Measurements from ENCODE around the gene UPF3A.

The UPF3A gene

DNA sequence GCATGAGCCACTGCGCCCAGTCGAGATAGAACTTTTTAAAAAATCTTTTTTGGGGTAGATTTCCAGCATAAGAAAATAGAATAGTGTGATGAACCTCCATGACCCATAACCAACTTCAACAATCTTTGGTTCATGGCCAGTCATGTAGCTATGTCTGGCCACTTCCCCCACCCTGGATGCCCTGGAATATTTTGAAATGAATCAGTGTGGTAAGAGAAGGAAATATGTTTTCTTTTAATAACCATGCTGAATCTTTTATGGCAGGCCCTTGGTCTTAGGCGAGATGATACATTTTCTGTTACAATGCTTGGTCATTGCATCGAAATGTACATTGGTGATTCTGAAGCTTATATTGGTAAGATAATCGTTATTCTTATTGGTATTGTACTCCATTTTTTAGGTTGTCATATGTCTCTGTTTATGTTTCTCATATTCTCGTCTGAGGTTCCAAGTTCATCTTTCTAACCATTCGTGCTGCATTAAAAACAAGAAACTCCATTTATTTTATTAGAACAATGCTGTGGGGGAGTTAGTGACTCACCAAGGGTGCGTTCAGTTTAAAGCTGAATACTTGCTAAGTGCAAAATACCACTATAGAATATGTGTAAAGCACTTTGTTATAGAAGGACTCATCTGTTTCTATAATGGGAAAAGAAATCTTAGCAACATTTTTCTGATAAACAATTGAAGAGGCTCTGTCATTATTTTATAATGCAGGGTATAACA lies 16.4 kb upstream of the UPF3A start:
- no peak for DNase-seq

DNA sequence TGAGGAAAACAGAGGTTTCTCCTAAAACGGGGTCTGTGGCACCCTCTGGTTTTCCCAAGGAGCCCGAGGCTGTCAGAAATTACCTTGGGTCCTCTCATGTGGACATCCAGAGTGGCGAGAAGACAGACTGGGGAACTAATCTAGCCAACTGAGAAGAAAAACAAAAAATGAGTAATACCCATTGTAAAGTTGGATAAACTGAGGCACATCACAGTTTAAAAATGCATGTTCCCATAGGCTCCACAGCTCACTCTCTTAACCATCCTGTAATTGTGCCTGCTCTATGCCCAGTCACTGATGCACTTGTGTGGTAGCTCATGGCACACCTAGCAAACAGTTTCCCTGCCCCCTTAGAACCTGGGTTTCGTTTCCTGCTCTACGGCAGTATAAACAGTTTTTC lies 15.2 kb upstream of the UPF3A start:
- DNase-seq, result no peak

DNA sequence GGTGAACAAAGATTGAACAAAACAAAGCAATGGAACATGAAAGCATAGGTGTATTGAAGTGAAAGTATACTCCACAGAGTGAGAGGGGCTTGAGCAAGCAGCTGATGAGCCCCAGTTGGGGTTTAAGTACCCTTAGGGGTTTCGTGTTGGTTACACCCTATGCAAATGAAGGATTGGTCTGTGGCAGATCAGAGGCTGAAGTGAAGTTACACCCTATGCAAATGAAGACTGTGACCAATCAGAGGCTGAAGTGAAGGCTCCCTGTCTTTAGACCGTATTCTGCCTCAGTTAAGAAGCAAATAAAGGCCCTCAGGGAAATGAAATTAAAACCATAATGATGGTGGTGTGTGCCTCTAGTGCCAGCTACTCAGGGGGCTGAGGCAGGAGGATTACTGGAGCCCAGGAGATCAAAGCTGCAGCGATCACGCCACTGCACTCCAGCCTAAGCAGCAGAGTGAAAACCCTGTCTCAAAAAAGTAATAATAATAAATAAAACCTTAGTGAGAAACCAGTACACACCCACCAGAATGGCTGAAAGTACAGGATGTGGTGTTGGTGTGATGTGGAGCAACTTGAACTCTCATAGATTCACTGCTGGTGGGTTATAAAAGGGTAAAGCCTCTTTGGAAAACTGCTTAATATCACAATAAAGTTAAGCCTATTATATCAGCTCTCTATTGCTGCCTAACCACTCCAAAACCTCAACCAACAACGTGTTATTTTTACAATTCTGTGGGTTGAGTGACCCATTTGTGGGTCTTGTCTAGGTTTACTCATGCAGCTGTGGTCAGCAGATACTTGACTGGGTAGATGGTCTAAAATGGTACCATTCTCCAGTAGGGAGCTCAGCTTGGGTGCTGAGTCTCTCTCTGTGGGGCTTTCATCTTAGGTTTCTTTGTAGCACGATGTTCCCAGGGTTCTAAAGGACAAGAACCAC lies 12.8 kb upstream of the UPF3A start:
- no peak for DNase-seq

DNA sequence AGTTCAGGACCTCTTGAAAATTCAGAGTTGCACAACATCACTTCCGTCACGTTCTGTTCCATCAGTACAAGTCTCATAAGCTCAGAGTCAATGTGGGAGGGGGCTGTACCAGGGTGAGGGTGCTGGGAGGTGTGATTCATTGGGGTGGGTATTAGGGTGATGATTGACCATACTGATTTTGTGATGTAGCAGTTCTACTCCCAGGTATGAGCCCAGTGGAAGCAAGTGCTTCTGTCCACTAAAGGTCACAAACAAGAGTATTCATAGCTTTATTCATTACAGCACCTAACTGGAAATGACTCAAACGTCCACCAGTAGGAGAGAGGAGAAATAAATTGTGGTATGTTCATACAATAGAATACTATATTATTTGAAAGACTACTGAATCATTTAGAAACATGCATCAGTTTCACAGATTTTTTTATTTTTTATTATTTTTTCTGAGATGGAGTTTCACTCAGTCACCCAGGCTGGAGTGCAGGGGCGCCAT lies 12.1 kb upstream of the UPF3A start:
- DNase-seq, result no peak

DNA sequence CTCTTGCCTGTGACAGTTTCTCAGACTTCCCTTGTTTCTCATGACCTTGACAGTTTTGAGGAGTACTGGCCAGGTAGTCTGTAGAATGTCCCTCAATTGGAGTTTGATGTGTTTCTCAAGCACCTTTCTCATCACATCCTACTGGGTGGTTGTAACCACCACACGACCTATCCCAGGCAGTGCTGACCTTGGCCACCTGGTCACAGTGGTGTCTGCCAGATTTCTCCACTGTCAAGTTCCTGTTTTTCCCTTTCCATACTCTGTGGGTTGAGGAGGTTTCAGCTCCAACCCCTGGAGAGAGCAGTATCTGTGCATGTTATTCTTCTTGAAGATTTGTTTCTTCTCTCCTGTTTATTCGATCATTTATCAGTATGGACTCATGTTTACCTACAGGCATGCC lies 8.4 kb upstream of the UPF3A start:
- DNase-seq, result no peak

DNA sequence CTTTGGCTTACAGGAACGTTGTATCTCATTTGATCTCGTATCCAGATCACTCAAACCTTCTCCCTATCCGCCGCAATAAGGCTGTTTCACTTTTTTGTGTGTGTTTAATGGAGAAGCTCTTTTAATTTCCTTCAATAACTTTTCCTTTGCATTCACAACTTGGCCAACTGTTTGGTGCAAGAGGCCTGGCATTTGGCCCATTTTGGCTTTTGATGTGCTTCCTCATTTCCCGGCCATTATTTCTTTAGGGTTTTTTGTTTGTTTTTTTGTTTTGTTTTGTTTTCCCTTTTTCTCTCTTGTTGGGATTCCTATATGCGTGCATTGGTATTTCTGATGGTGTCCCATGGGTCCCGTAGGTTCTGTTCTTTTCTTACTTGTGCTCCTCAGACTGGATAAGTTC lies 6.1 kb upstream of the UPF3A start:
- no peak for DNase-seq

DNA sequence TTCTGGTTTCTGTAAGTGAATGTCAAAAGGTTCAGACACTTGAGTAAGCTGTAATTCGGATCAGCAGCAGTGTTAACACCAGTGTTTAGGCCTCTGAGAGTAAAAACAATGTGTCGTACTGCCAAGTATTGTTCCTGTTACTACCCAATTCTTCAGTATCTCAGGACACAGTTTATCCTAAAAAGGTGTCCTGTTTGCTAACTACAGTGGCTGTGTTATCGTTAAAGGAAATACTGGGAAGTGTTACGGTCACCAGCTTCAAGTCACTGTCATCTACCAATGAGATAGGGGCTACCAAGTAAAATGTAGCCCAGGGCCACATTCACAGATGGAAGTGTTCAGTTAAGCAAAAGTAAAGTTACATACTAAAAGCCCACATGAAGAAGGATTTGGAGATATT lies 2.3 kb upstream of the UPF3A start:
- no peak for DNase-seq

DNA sequence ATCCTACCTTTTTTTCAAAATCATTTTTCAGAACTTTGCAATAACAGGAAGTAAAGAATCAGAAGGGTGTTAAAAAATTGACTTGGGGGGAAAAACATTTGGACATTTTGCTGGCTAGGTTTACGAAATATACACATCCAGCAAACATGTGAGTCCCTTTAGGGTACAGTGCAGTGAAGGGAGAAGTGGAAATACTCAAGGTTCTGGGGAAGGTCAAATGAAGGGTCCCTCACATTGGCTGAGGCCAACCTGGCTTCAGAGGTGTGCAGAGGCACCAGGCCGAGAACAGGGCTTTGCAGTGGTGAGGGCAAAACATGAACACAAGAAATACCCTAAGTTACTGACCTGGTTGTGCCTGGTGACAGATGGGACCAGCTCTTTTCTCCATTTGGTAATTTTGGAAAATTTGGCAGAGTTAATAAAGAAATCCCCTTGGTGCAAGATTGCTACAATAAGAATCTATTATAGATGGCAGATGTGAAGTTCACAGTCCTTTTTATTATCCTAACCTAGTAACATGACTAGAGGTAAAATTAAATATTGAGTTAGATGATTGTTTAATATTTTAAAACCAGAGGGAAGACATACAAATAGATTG lies 1.5 kb upstream of the UPF3A start:
- no peak for DNase-seq

DNA sequence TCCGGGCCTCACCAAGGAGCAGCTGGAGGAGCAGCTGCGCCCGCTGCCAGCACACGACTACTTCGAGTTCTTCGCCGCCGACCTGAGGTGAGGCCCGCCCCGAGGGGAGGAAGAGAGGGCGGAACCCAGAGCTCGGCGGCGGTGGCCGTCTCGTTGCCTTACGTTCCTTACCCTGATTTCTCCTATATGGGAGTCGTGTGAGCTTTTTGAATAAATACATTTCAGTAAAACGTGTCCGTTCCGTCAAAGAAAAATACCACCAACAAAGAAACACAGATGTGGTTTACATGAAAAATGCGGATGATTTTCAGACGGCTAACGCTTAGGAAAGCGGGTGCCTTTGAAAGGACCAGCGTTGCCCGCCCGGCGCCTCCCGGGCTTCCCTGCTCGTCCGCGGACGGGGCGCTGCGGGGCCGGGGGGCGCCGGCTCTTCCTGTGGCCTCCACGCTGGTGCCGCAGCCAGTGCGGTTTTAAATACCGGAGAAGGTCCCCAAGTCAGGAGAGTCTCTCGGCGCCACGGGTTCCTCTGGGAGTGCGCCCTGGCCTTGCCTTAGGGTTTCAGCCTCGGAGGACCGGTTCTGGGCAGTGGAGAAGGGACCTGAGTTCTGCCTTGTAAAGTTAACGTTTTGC lies 755 bp downstream of the UPF3A start:
- peak in 3 of 4 experiments; percentile 63 to 78 (median 72) for DNase-seq

DNA sequence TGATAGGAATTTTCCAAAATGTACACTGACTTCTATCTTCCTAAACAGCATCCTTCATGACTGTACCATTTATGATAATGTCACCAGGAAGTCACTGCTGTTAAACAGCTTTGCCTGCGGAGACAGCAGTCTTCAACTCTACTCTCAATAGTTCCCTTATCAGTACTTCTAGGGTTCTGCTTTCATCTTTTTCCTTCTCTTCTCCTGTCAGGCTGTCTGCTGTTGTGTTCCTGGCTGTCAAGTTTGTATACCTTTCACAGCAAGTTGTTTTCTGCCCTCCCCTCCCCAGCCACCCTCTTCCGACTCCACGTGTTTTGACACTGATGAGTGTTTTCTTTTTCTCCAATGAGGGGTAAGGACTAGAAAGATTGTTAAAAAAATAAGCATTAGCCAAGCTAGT lies 2.2 kb downstream of the UPF3A start:
- no peak for DNase-seq

DNA sequence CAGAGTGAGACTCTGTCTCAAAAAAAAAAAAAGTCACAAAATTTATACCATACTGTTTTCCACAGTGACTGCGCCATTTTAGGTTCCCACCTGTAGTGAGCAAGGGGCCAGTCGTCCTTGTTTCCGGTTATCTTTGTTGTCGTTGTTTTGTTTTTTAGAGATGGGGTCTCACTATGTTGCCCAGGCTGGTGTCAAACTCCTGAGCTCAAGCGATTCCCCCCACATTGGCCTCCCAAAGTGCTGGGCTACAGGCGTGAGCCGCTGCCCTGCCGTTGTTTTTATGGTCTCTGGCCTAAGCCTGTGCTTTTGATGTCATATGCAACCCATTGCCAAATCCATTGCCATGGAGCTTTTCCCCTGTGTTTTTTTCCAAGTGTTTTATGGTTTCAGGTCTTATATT lies 3.3 kb downstream of the UPF3A start:
- DNase-seq, result no peak

DNA sequence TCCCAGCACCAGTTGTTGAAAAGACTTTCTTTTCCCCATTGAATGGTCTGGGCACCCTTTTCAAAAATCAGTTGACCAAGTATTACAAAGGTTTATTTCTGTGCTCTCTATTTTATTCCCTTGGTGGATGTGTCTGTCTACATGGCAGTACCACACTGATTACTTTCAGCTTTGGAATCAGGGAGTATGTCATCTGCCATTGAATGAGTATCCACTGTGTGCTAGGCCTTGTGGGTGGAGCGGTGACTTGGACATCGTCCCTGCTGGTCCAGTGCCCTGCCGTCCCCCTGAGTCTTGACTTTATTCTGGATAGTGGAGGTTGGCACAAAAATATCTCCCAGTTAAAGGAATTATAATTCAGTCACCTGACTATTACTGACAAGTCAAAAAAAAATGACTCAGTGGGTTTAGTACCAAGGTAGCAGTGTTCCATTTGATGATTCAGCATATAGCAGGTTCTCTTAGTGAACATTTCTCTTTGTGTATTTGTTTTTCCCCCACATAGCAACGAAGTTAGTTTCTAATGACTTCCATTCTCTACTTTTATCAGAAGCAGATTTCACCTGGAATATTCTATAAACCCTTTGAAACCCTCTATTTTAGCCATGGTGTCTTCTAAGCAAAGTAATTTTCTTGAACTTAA lies 3.9 kb downstream of the UPF3A start:
- DNase-seq, result no peak

DNA sequence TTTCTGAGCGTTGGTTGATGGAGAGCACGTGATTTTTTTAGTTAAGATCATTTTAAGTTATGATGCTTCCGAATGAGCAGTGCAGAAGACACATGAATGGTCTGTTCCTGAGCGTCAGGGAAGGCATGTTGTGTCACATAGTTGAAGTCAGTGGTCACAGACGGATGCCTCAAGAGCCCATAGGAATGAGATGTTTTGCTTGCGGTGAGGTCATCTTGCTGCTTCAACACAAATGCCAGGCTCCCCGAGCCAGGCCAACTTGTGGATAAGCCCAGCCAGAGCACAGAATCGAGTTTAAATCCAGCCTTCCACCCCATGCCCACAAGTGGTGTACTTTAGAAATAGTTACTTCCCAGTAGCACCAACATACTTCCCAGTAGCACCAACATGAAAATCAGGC lies 5.4 kb downstream of the UPF3A start:
- no peak for DNase-seq

DNA sequence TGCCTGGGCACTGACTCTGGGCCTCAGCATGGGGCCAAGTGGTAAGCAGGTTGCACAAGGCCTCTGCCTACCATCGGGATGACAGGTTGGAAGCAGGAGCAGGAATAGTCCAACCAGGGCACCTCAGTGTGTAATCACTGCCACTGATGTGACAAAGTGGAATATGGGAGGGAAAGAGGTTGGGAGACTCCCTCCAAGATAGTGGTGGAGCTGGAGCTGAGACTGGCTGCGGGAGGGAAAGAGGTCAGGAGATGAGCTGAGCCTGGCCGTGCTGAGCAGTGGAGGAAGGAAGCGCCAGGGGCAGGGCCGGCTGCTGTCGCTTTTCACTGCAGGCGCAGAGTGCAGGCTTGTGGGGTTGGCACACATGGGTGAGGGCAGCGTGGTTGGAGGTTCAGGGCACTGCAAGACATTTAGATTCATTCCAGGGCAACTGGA lies 6.8 kb downstream of the UPF3A start:
- DNase-seq, result no peak

DNA sequence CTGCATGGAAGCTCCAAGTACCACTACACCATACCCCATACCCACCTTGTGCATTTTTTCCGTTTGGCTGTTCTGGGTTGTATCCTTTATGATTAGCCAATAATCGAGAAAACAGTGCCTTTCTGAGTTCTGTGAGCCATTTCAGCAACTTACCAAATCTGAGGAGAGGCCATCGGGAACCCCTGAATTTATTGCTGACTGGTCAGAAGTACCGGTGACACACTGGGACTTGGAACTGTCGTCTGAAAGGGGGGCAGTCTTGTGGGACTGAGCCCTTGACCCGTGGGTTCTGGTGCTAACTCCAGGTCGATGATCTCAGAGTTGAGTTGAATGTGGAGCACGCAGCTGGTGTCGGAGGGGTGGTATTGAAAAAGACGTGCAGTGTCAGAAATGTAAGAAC lies 15.0 kb downstream of the UPF3A start:
- DNase-seq, result no peak

DNA sequence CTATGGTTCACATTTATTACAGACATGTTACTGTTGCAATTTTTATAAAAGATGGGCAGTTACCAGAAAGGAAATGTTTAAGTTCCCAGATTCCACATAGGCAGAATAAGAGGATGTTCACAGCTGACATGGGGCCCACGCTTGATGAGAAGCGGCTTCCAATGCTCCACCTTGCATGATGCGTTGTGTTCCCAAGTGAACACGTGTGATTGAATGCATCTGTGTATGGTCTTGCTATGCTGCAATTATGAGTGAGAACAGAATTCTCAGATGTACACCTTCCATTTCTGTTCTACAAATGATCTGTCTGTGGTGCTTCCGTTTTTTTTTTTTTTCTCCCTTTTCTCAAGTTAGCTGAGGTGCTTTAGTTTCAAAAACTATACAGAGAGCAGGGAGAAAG lies 15.5 kb downstream of the UPF3A start:
- DNase-seq, result no peak

DNA sequence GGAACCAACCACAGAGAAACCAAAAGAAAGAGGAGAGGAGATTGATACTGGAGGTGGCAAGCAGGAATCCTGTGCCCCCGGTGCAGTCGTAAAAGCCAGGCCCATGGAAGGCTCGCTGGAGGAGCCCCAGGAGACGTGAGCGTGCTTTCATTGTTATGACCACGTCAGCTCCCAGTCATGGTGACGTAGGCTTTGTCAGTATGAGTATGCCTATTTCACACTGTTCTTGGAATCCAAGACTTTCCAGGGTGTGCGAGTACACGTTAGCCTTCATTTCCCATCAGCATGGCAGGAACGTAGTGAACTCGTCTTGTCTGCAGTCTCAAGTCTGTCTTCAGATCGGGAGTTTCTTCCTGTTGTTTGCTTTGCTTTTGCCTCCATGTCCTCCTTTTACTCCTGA lies 17.5 kb downstream of the UPF3A start:
- DNase-seq, result no peak

DNA sequence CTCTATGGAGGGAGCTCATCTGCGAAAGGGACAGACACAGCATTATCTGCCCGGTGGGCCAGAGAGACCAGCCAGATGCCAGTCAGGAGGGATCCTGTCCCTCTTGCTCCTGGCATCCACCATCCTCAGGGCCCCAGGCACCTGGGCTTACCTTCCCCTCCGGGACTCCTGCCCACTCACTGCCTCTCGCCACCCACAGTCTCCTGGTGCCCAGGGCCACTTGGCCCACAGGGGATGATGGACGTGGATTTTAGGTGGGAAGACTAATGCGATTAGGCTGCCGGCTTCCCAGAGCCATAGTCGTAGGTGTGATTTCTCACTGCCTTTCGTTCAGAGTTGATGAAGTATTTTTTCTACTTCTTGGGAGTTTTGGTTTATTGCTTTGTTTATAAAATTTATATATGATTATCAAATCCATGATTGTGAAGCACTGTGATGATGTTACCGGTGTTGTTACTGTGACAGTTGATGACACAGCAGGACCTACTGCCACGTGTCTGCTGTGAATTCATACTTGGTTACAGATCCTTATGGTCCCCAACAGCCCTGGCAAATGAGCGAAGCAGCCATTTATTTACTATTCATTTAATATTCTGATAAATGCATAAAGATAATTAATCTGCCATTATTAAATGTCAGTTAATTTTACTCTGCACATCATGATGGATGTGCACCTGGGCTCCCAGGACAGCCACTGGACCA lies 18.4 kb downstream of the UPF3A start:
- DNase-seq, result no peak

DNA sequence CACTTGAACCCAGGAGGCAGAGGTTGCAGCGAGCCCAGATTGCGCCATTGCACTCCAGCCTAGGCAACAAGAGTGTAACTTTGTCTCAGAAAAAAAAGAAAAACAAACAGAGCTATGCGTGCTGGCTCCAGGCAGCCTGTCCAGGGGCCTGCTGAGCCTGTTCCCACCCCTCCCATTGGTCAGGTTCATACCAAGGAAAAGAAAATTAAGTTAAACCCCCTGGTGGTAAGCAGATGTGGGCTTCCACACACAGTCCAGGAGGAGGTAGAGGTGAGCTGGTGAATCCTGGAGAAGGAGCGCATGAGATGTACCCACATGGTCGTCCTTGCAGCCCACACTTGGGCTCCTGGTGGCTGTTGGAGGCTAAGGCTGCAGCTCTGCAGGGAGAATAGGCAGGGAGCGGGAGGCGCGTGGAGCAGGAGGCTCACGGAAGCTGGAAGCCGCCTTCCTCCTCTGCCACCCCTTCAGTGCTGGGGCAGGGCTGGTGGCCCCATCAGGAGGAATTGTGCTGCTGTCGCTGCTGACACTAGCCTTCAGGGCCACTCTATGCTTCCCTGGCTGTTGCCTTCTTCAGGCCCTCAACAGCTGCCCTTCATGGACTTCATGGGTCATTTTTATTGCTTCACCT lies 22.4 kb downstream of the UPF3A start:
- no peak for DNase-seq

DNA sequence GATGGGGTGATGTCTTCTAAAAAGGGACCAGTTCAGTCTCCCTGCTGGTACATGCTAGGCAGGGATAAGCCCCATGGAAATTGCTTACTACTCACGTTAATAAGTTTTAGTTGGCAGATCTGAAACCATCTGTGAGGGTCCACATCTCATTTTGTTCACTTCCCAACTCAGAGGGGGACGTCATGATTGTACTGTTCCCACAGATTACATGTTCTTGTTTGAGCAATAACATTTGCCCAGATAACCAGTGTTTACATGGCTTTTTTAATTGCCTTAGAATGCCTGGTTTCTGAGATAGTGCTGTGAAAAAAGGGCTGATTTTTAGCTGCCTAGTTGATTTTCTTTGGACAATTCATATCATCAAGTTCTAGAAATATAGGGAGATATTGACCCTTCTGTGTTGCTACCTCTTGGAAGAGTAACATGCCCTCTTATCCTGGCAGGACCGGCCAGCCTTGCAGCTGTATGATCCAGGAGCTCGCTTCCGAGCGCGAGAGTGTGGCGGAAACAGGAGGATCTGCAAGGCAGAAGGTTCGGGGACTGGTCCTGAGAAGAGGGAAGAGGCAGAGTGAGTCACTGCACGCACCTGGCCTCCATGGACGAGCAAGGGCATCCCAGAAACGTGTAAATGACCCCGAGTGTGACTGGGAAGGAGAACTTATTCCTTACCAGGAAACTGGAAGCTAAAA lies 23.1 kb downstream of the UPF3A start:
- no peak for DNase-seq

DNA sequence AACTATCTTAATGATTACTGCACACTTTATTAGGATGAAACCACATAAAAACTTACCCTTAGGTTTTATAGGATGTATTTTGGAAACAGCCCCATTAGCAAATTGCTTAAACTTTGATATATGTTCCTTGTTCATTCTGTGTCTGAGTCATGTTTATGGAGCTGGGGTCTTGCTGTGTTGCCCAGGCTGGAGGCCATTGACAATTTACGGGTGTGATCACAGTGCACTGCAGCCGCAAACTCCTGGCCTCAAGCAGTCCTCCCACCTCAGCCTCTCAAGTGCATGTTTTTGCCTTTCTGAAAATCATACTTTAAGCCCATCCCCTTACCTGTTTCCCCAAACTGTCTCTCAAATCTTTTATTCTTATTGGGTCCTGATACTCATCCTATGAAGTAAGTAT lies 27.7 kb downstream of the UPF3A start:
- DNase-seq, result no peak
